ENCODE measurements around the gene DNAJC3. TPM values are rescaled to one million over a fixed set of nuclear protein-coding genes. Genes with fewer than 3 reads are reported as not detected.

The DNAJC3 gene
- total RNA-seq, 1 experiment from 2014 or later: 25.7 TPM

- Histone ChIP-seq H3K9me3 (ENCODE audit: control insufficient read depth, insufficient read depth, low read depth, low read length) (no peaks in the 10 kb centered on the region), H3K4me1 (ENCODE audit: control insufficient read depth, insufficient read depth, low read length) (0 out of 2 replicates have a peak, but pooled peaks cover 5% of the 10 kb centered on the region), H3K27ac (ENCODE audit: low read length) (peak overlapping the region; percentile 58; the same call in 1 of the 2 replicates), H3K4me3 (ENCODE audit: low read depth in 2 of 2, low read length in 2 of 2) (peak overlapping the region; percentile 67 to 79), H3K36me3 (ENCODE audit: control insufficient read depth, insufficient read depth, low read length) (no peaks in the 10 kb centered on the region), H3K27me3 (ENCODE audit: control insufficient read depth, insufficient read depth, low read length) (no peaks in the 10 kb centered on the region)
- CTCF ChIA-PET: interaction anchor here (0.6 kb wide), 1 partner anchor 340 kb away, joined by 3 read pairs; no protein-coding TSS in a partner anchor
- no TSS peak for BruUV-seq (replicated peaks)
- intact Hi-C loops (cut with micrococcal nuclease; ENCODE audit: unreplicated experiment) (no loop called here), in situ Hi-C loops (cut with HindIII; ENCODE audit: low pct_unique_long_range_greater_than_20kb, low sequenced_read_pairs) (no loop called here)
- TF ChIP-seq CTCF (IDR thresholded peaks at IDR 0.05) (no peak), SIN3A (IDR thresholded peaks at IDR 0.05; ENCODE audit: borderline replicate concordance, insufficient read depth, low read depth, low read length) (no peak), REST (IDR thresholded peaks at IDR 0.05; ENCODE audit: insufficient read depth in 1 of 2, low read depth in 2 of 2, low read length in 1 of 2) (no peak), TCF7L2 (IDR thresholded peaks at IDR 0.05; ENCODE audit: low read depth, low read length) (no peak), POLR2AphosphoS5 (IDR thresholded peaks at IDR 0.05; ENCODE audit: low read depth, low read length) (no peak)
- DNase-seq (ENCODE audit: low read depth, low spot score) (no peak), ATAC-seq (peak; percentile 84)
- POLR2A ChIA-PET: no interaction called here
These were observed 32.9 kb upstream of the DNAJC3 start for GRCh38 chr13:95643936-95644598.

DNA sequence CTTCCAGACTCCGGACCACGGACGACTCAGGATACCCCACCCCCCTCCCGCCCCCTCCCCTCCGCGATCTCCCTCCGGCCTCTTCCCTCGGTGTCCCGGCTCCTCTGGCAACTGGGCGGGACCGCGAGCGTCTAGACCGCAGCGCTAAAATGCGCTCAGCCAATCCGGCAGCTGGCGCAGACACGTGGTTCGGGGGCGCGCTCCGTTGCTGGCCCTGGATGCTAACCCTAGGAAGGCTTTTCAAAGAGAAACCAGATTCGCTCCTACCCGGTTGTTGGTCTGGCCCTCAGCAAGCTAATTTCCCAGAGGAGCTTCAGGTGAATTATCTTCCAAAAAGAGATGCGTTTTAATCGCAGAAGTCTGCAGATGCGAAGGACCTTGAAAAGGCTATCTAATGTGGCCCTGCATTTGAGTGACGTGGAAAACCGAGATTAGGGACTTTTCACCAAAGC lies 32.3 kb upstream of the DNAJC3 start, which contains the start of gene DZIP1:
Gene DZIP1, minus strand, starts transcription at position 106 of the 452 bp plus-strand sequence. CDS start 2,677 bp downstream, outside the sequence.
- Histone ChIP-seq H3K36me3 (ENCODE audit: control insufficient read depth, insufficient read depth, low read length) (no peaks in the 10 kb centered on the region), H3K27ac (ENCODE audit: low read length) (peak within 1 kb of the TSS; percentile 90), H3K9me3 (ENCODE audit: control insufficient read depth, insufficient read depth, low read depth, low read length) (no peaks in the 10 kb centered on the region), H3K4me3 (ENCODE audit: low read depth in 2 of 2, low read length in 2 of 2) (peak within 1 kb of the TSS; percentile 67 to 79), H3K27me3 (ENCODE audit: control insufficient read depth, insufficient read depth, low read length) (no peaks in the 10 kb centered on the region), H3K4me1 (ENCODE audit: control insufficient read depth, insufficient read depth, low read length) (0 out of 2 replicates have a peak, but pooled peaks cover 5% of the 10 kb centered on the region)
- no TSS peak for BruUV-seq (replicated peaks)
- TF ChIP-seq SIN3A (IDR thresholded peaks at IDR 0.05; ENCODE audit: borderline replicate concordance, insufficient read depth, low read depth, low read length): no peak
- no peak for TF ChIP-seq TCF7L2 (IDR thresholded peaks at IDR 0.05; ENCODE audit: low read depth, low read length)
- no peak for TF ChIP-seq POLR2AphosphoS5 (IDR thresholded peaks at IDR 0.05; ENCODE audit: low read depth, low read length)
- TF ChIP-seq REST (IDR thresholded peaks at IDR 0.05; ENCODE audit: insufficient read depth in 1 of 2, low read depth in 2 of 2, low read length in 1 of 2): no peak
- no peak for TF ChIP-seq CTCF (IDR thresholded peaks at IDR 0.05)
- in situ Hi-C loops (cut with HindIII; ENCODE audit: low pct_unique_long_range_greater_than_20kb, low sequenced_read_pairs) (no loop called here), intact Hi-C loops (cut with micrococcal nuclease; ENCODE audit: unreplicated experiment) (no loop called here)
- POLR2A ChIA-PET: no interaction called here
- CTCF ChIA-PET: no interaction called here
- DNase-seq (ENCODE audit: low read depth, low spot score): peak; percentile 12
- ATAC-seq: peak; percentile 99

Measured in Panc1 (cell line).